ENCODE data around the gene ARHGAP30. TPM values are rescaled to one million over a fixed set of nuclear protein-coding genes. Genes with fewer than 3 reads are reported as not detected.
A peak's percentile ranks its signal among the peaks of the same experiment; 100 is the strongest.
"Not testable (repeated sequence)": the region's sequence is repeated elsewhere in the genome, so short reads cannot be mapped to it uniquely, and the experiment has no call there.

ARHGAP30 gene
- total RNA-seq, 2 experiments from 2014 or later = 277 to 281 TPM

GRCh38 chr1:161038523-161039153, 31.1 kb downstream of the ARHGAP30 start, which contains the start of gene TSTD1:
TSTD1 (minus strand) TSS chr1:161038964; CDS start chr1:161038889, 75 bp downstream.
- POLR2A ChIA-PET = interaction anchor here (1.0 to 5.7 kb wide), 7 partner anchors 14 to 271 kb away, joined by 3 to 39 read pairs (median 4); partner anchors contain the start of genes ARHGAP30, F11R and KLHDC9
- ATAC-seq (peak; percentile 91), DNase-seq (peak; percentile 89)
- CTCF ChIA-PET = interaction anchor here (1.1 to 10.7 kb wide), 5 partner anchors 18 to 58 kb away, joined by 3 to 114 read pairs (median 10); partner anchors contain the start of genes ARHGAP30 and F11R
- peaks cover 63% of the 10 kb centered on the region for H3K4me1 Mint-ChIP-seq (ENCODE audit: low read depth)
- peak within 1 kb of the TSS; percentile 94 for H3K27ac Mint-ChIP-seq
- H3K27me3 Mint-ChIP-seq (ENCODE audit: low read depth) = no peaks in the 10 kb centered on the region
- H3K4me3 Mint-ChIP-seq = peak within 1 kb of the TSS; percentile 91
- peaks cover 55% of the 10 kb centered on the region for H3K36me3 Mint-ChIP-seq (ENCODE audit: low read depth)
- no peaks in the 10 kb centered on the region for H3K9me3 Mint-ChIP-seq (ENCODE audit: insufficient read depth)

DNA sequence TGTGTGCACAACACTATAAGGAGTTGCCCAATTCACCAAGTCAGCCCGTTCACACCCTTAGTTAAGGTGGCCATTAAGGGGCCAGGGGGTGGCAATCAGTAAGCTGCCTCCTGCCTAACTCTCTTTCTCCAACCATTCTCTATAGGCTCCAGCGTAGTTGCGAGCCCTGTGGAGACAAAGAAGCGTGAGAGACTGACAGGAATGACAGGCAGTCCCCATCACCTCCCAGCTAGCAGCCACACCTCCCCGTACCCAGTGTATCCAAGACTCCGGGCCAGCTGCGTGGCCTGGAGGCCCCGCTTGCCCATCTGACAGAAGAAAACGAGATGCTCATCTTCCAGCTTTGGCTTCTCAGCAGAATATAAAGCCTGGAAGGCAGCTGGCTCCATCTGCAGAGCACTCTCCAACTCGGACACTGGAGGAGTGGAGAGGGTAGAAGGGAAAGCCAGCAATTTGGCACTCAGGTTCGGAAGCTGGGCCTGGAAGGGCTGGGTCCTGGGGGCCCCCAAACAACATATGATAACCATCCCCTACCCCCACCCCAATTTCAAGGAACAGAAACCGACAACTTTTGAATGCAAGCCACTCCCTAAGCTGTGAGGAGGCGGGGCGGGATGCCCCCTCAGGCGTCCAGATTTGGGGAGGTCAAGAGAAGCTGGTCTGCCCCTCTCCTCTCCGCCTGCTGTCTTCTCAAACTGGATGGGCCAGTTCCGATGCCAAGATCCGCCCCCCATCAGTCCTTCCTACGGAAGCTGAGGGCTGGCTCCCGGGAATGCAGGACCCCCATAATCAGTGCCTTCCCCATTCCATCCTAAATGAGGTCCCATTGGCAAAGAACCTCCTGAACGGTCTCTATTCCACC, 31.8 kb downstream of the ARHGAP30 start:
- H3K36me3 Mint-ChIP-seq (ENCODE audit: low read depth) = peaks cover 52% of the 10 kb centered on the region
- no peak for DNase-seq
- H3K9me3 Mint-ChIP-seq (ENCODE audit: insufficient read depth) = no peaks in the 10 kb centered on the region
- H3K27ac Mint-ChIP-seq = peak overlapping the region; percentile 94
- H3K4me1 Mint-ChIP-seq (ENCODE audit: low read depth) = peaks cover 61% of the 10 kb centered on the region
- POLR2A ChIA-PET = interaction anchor here (1.0 to 5.7 kb wide), 6 partner anchors 14 to 89 kb away, joined by 3 to 39 read pairs (median 4); partner anchors contain the start of genes ARHGAP30, F11R and KLHDC9
- CTCF ChIA-PET = interaction anchor here (1.1 to 10.7 kb wide), 5 partner anchors 17 to 59 kb away, joined by 3 to 114 read pairs (median 10); partner anchors contain the start of genes ARHGAP30 and F11R
- H3K4me3 Mint-ChIP-seq = peak overlapping the region; percentile 91
- no peaks in the 10 kb centered on the region for H3K27me3 Mint-ChIP-seq (ENCODE audit: low read depth)
- no peak for ATAC-seq

DNA sequence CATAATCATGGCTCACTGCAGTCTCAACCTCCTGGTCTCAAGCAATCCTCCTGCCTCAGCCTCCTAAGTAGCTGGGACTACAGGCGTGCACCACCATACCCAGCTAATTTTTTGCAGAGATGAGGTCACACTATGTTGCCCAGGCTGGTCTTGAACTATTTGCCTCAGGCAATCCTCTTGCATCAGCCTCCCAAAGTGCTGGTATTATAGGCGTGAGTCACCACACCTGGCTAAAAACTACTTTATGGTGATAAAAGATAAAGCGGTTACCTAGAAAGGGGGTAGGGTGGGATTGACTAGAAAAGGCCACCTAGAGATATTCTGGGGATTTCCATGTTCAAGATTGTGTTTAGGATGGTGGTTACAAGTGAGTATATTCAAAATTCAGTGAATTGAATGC, 35.9 kb downstream of the ARHGAP30 start:
- ChIA-PET CTCF (interaction anchor here (2.3 kb wide), 1 partner anchor 13 kb away, joined by 12 read pairs; the partner anchor contains the start of gene F11R), POLR2A (interaction anchor here (0.7 to 1.6 kb wide), 3 partner anchors 12 to 233 kb away, joined by 3 to 8 read pairs (median 6); partner anchors contain the start of genes F11R and USF1)
- H3K36me3 Mint-ChIP-seq (ENCODE audit: low read depth) = peaks cover 18% of the 10 kb centered on the region
- ATAC-seq (no peak), DNase-seq (no peak)
- H3K4me3 Mint-ChIP-seq = no peak overlapping the region
- H3K27ac Mint-ChIP-seq = no peak overlapping the region
- peaks cover 35% of the 10 kb centered on the region for H3K4me1 Mint-ChIP-seq (ENCODE audit: low read depth)
- H3K27me3 Mint-ChIP-seq (ENCODE audit: low read depth) = no peaks in the 10 kb centered on the region
- H3K9me3 Mint-ChIP-seq (ENCODE audit: insufficient read depth) = no peaks in the 10 kb centered on the region

DNA sequence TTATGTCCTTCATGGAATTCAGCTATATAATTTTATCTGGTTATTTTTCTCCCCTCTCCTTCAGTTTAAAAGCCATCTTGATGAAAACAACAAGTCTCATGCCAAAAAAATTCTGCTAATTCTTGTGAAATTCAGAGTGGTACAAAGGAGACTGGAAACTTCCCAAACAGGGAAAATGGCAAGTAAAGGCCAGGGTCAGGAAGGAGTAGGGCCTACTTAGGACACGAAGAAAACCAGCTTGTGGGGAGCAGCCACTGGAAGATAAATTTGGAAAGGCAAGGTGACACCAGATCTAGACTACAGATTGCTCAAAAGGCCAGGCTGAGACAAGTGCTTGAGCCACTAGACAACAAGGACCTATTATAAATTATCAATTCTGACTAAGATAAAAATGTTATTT, 37.3 kb downstream of the ARHGAP30 start:
- no peak overlapping the region for H3K27ac Mint-ChIP-seq
- POLR2A ChIA-PET = interaction anchor here (1.3 kb wide), 1 partner anchor 37 kb away, joined by 4 read pairs; the partner anchor contains the start of gene ARHGAP30
- ATAC-seq (no peak), DNase-seq (no peak)
- peaks cover 27% of the 10 kb centered on the region for H3K4me1 Mint-ChIP-seq (ENCODE audit: low read depth)
- peaks cover 15% of the 10 kb centered on the region for H3K36me3 Mint-ChIP-seq (ENCODE audit: low read depth)
- no peak overlapping the region for H3K4me3 Mint-ChIP-seq
- H3K27me3 Mint-ChIP-seq (ENCODE audit: low read depth) = no peaks in the 10 kb centered on the region
- H3K9me3 Mint-ChIP-seq (ENCODE audit: insufficient read depth) = no peaks in the 10 kb centered on the region
- CTCF ChIA-PET = interaction anchor here (0.9 to 2.3 kb wide), 3 partner anchors 12 to 351 kb away, joined by 3 to 12 read pairs (median 3); partner anchors contain the start of gene F11R

GRCh38 chr1:161031874-161032273, 37.8 kb downstream of the ARHGAP30 start:
- ATAC-seq = no peak
- H3K9me3 Mint-ChIP-seq (ENCODE audit: insufficient read depth) = no peaks in the 10 kb centered on the region
- ChIA-PET POLR2A (interaction anchor here (0.6 to 1.3 kb wide), 2 partner anchors 37 to 38 kb away, joined by 4 to 5 read pairs; partner anchors contain the start of gene ARHGAP30), CTCF (interaction anchor here (0.6 to 1.0 kb wide), 3 partner anchors 23 to 350 kb away, joined by 3 read pairs; no protein-coding TSS in a partner anchor)
- peaks cover 14% of the 10 kb centered on the region for H3K36me3 Mint-ChIP-seq (ENCODE audit: low read depth)
- H3K27ac Mint-ChIP-seq = no peak overlapping the region
- H3K4me1 Mint-ChIP-seq (ENCODE audit: low read depth) = peaks cover 22% of the 10 kb centered on the region
- no peaks in the 10 kb centered on the region for H3K27me3 Mint-ChIP-seq (ENCODE audit: low read depth)
- DNase-seq = no peak
- no peak overlapping the region for H3K4me3 Mint-ChIP-seq

GRCh38 chr1:161029466-161029865, 40.2 kb downstream of the ARHGAP30 start:
- CTCF ChIA-PET = interaction anchor here (1.0 kb wide), 1 partner anchor 36 kb away, joined by 3 read pairs; no protein-coding TSS in a partner anchor
- peaks cover 10% of the 10 kb centered on the region for H3K36me3 Mint-ChIP-seq (ENCODE audit: low read depth)
- H3K27ac Mint-ChIP-seq; H3K9me3 Mint-ChIP-seq (ENCODE audit: insufficient read depth); POLR2A ChIA-PET; H3K27me3 Mint-ChIP-seq (ENCODE audit: low read depth); DNase-seq; H3K4me3 Mint-ChIP-seq; ATAC-seq: not testable (repeated sequence)
- peaks cover 14% of the 10 kb centered on the region for H3K4me1 Mint-ChIP-seq (ENCODE audit: low read depth)

DNA sequence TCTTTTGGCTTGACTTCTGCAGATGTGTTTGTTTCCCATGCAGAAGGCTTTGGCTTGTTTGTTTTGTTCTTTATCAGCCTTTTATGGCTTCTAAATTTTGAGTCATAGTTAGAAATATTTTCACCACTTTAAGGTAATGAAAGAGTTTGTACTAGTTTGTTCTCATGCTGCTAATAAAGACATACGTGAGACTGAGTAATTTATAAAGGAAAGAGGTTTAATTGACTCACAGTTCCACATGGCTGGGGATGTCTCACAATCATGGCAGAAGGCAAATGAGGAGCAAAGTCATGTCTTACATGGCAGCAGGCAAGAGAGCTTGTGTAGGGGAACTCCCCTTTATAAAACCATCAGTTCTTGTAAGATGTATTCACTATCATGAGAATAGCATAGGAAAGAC, 42.7 kb downstream of the ARHGAP30 start:
- H3K27me3 Mint-ChIP-seq (ENCODE audit: low read depth) = not testable (repeated sequence)

DNA sequence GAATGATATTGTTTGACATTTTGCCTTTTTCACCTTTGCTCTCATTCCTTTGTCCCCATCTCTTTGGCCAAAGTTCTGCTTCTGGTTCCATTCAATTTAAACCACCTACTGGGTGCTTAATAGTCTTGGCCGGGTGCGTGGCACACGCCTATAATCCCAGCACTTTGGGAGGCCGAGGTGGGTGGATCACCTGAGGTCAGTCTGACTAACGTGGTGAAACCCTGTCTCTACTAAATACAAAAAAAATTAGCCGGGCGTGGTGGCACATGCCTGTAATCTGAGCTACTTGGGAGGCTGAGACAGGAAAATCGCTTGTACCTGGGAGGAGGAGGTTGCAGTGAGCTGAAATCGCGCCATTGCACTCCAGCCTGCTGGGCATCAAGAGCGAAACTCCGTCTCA, 47.3 kb downstream of the ARHGAP30 start:
- not testable (repeated sequence) for DNase-seq; H3K36me3 Mint-ChIP-seq (ENCODE audit: low read depth); ATAC-seq; H3K9me3 Mint-ChIP-seq (ENCODE audit: insufficient read depth); H3K27ac Mint-ChIP-seq; H3K27me3 Mint-ChIP-seq (ENCODE audit: low read depth); H3K4me3 Mint-ChIP-seq
- ChIA-PET POLR2A (interaction anchor here (1.3 to 3.2 kb wide), 3 partner anchors 9 to 23 kb away, joined by 6 to 28 read pairs (median 15); partner anchors contain the start of genes TSTD1 and USF1), CTCF (interaction anchor here (0.8 to 2.5 kb wide), 3 partner anchors 12 to 25 kb away, joined by 4 to 22 read pairs (median 4); no protein-coding TSS in a partner anchor)
- H3K4me1 Mint-ChIP-seq (ENCODE audit: low read depth) = peaks cover 42% of the 10 kb centered on the region

More for the DNA sequence above, 42.7 kb downstream of the ARHGAP30 start:
- not testable (repeated sequence) for H3K36me3 Mint-ChIP-seq (ENCODE audit: low read depth); H3K4me3 Mint-ChIP-seq; DNase-seq; ATAC-seq; H3K27ac Mint-ChIP-seq; H3K4me1 Mint-ChIP-seq (ENCODE audit: low read depth); H3K9me3 Mint-ChIP-seq (ENCODE audit: insufficient read depth)
- POLR2A ChIA-PET = interaction anchor here (0.6 kb wide), 1 partner anchor 85 kb away, joined by 3 read pairs; no protein-coding TSS in a partner anchor
- CTCF ChIA-PET = interaction anchor here (0.9 to 1.9 kb wide), 3 partner anchors 14 to 37 kb away, joined by 3 to 4 read pairs (median 3); partner anchors contain the start of gene USF1

DNA sequence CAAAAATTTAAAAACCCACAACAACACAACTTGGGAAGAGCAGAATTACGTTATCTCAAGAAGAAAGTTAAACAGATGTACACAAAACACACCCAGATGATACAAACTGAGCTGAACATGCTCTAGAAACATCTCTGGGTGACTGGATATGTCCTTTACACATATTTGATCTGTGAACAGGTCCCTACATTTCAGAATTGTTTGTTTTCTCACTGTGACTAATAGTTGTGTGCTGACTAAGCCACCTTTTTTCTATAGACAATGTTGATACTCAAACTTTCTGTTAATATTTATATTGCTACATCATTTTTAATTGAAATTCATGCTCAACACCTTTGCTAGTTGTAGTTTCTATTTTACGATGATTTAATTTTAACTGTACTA, 47.7 kb downstream of the ARHGAP30 start:
- ATAC-seq (no peak), DNase-seq (no peak)
- H3K36me3 Mint-ChIP-seq (ENCODE audit: low read depth) = peaks cover 1% of the 10 kb centered on the region
- H3K27ac Mint-ChIP-seq = no peak overlapping the region
- peak overlapping the region; percentile 87 for H3K4me3 Mint-ChIP-seq
- CTCF ChIA-PET = interaction anchor here (0.8 to 2.5 kb wide), 6 partner anchors 12 to 75 kb away, joined by 4 to 22 read pairs (median 8); partner anchors contain the start of genes TSTD1 and USF1
- H3K9me3 Mint-ChIP-seq (ENCODE audit: insufficient read depth) = no peaks in the 10 kb centered on the region
- peaks cover 42% of the 10 kb centered on the region for H3K4me1 Mint-ChIP-seq (ENCODE audit: low read depth)
- POLR2A ChIA-PET = interaction anchor here (0.6 to 3.2 kb wide), 7 partner anchors 9 to 106 kb away, joined by 3 to 28 read pairs (median 6); partner anchors contain the start of genes ARHGAP30, TSTD1 and USF1
- H3K27me3 Mint-ChIP-seq (ENCODE audit: low read depth) = peaks cover 2% of the 10 kb centered on the region

DNA sequence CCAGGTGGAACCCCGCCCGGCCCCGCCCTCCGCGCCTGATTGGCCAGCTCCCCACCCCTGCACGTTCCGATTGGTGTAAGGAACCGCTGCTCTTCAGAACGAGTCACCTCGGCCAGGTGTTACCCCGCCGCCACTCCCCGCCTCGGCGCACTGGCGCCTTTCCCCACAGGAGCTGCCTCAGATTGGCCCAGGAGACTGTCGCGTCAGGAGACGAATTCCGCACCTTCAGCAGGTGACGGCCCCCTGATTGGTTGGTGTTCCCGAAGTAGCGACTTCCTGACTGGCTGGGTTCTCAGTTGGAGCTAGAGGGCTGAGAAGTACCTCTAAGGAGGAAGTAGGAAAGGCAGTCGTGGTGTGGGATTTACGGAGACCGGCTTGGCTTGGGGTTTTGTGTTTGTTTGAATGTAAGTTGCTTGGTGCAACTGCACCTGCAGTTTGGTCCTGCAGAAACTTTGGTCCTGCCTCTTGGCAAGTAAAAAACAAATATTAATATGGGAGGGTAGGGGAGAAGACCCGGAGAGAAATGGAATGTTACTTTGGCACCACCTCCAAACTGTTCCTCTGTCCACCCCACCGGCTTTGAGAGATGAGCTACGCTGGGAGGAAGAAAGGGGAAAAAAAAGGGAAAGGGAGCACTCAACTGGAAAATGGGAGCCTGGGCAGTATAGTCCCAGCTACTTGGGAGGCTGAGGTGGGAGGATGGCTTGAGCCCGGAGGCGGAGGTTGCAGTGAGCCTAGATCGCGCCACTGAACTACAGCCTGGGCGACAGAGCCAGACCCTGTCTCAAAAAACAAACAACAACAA, 48.3 kb downstream of the ARHGAP30 start:
- DNase-seq = peak; percentile 90
- no peaks in the 10 kb centered on the region for H3K9me3 Mint-ChIP-seq (ENCODE audit: insufficient read depth)
- ChIA-PET POLR2A (interaction anchor here (0.6 to 3.2 kb wide), 15 partner anchors 8 to 309 kb away, joined by 3 to 28 read pairs (median 3); partner anchors contain the start of genes ARHGAP30, CD48, TSTD1 and USF1), CTCF (interaction anchor here (0.8 to 2.5 kb wide), 10 partner anchors 9 to 76 kb away, joined by 3 to 22 read pairs (median 5); partner anchors contain the start of genes TSTD1 and USF1)
- peaks cover 43% of the 10 kb centered on the region for H3K4me1 Mint-ChIP-seq (ENCODE audit: low read depth)
- H3K27me3 Mint-ChIP-seq (ENCODE audit: low read depth) = peaks cover 2% of the 10 kb centered on the region
- H3K36me3 Mint-ChIP-seq (ENCODE audit: low read depth) = no peaks in the 10 kb centered on the region
- peak; percentile 95 for ATAC-seq
- peak overlapping the region; percentile 79 for H3K27ac Mint-ChIP-seq
- H3K4me3 Mint-ChIP-seq = peak overlapping the region; percentile 87
